GM23338 (cell line): ENCODE measurements around the gene TEKT5. TPM values are rescaled to one million over a fixed set of nuclear protein-coding genes. Genes with fewer than 3 reads are reported as not detected.

ENCODE experiments used
- ATAC-seq: fragments of 200-7000 bp; cut with Tn5 transposase; 3 replicates; pipeline ENCODE4 v1.9.1; 2020
- DNase-seq: peaks from one replicate; pipeline ENCODE4 v3.0.0-alpha.2; 2015; ENCODE audit warnings: low spot score
- H2AFZ ChIP-seq: fragments of 200-600 bp; sonication (generic); 2 replicates; pipeline ENCODE4 v1.8.0; 2016; ENCODE audit warnings: antibody characterized with exemption, mild to moderate bottlenecking, moderate library complexity
- H3F3A ChIP-seq: fragments of 200-600 bp; sonication (generic); replicated peaks from 2 replicates; pipeline ENCODE4 v1.8.0; 2017; ENCODE audit warnings: antibody characterized with exemption, mixed run types, low read depth
- H3K27ac ChIP-seq: fragments of 200-600 bp; sonication (generic); 2 replicates; pipeline ENCODE4 v1.6.1; 2016; ENCODE audit warnings: low read depth
- H3K27me3 ChIP-seq: fragments of 200-600 bp; sonication (generic); 2 replicates; pipeline ENCODE4 v1.8.0; 2016; ENCODE audit warnings: mild to moderate bottlenecking, mixed run types, moderate library complexity; ENCODE audit not compliant: insufficient read depth
- H3K36me3 ChIP-seq: fragments of 200-600 bp; sonication (generic); 2 replicates; pipeline ENCODE4 v1.8.0; 2016; ENCODE audit warnings: mild to moderate bottlenecking; ENCODE audit not compliant: insufficient read depth
- H3K4me1 ChIP-seq: fragments of 200-600 bp; sonication (generic); 2 replicates; pipeline ENCODE4 v1.8.0; 2016; ENCODE audit warnings: mild to moderate bottlenecking, moderate library complexity; ENCODE audit not compliant: insufficient read depth
- H3K4me2 ChIP-seq: fragments of 200-600 bp; sonication (generic); 2 replicates; pipeline ENCODE4 v1.7.1; 2017; ENCODE audit warnings: mixed run types
- H3K4me3 ChIP-seq: fragments of 200-600 bp; sonication (generic); 2 replicates; pipeline ENCODE4 v1.6.1; 2016; ENCODE audit warnings: mixed run types
- H3K79me2 ChIP-seq: fragments of 200-600 bp; sonication (generic); replicated peaks from 2 replicates; pipeline ENCODE4 v1.8.0; 2017; ENCODE audit warnings: mild to moderate bottlenecking; ENCODE audit not compliant: insufficient read depth
- H3K9me2 ChIP-seq: fragments of 200-600 bp; sonication (generic); 2 replicates; pipeline ENCODE4 v1.8.0; 2017; ENCODE audit not compliant: insufficient read depth
- H4K20me1 ChIP-seq: fragments of 200-600 bp; sonication (generic); replicated peaks from 2 replicates; pipeline ENCODE4 v1.8.0; 2017; ENCODE audit warnings: mild to moderate bottlenecking; ENCODE audit not compliant: insufficient read depth
- H3K27ac Mint-ChIP-seq: 2 replicates; pipeline ENCODE4 v1.8.0; 2020; ENCODE audit warnings: inconsistent platforms, mild to moderate bottlenecking, moderate library complexity, mixed read lengths
- H3K27me3 Mint-ChIP-seq: 3 replicates; pipeline ENCODE4 v1.8.0; 2022; ENCODE audit warnings: low read depth, mild to moderate bottlenecking, moderate library complexity, mixed read lengths, inconsistent platforms; ENCODE audit not compliant: insufficient read depth, poor library complexity
- H3K36me3 Mint-ChIP-seq: 3 replicates; pipeline ENCODE4 v1.8.0; 2021; ENCODE audit warnings: low read depth, mild to moderate bottlenecking, inconsistent platforms, moderate library complexity, mixed read lengths
- H3K4me1 Mint-ChIP-seq: 3 replicates; pipeline ENCODE4 v1.8.0; 2020; ENCODE audit warnings: mild to moderate bottlenecking, inconsistent platforms, mixed read lengths
- H3K4me3 Mint-ChIP-seq: 3 replicates; pipeline ENCODE4 v1.8.0; 2021; ENCODE audit warnings: moderate library complexity, mild to moderate bottlenecking, inconsistent platforms, mixed read lengths
- H3K9me3 Mint-ChIP-seq: 3 replicates; pipeline ENCODE4 v1.8.0; 2020; ENCODE audit warnings: moderate library complexity, mild to moderate bottlenecking, inconsistent platforms, mixed read lengths
- EZH2 ChIP-seq: fragments of 200-600 bp; sonication (generic); IDR thresholded peaks from one replicate; pipeline ENCODE4 v1.8.0; 2017; ENCODE audit warnings: antibody characterized with exemption, mild to moderate bottlenecking, low read depth; ENCODE audit not compliant: unreplicated experiment
- STAT1 ChIP-seq: IDR thresholded peaks from one replicate; pipeline ENCODE4 v1.6.1; 2016; ENCODE audit warnings: antibody characterized with exemption; ENCODE audit not compliant: unreplicated experiment
- long read RNA-seq: library from polyadenylated mRNA; unstranded; transcript quantifications from one replicate; pipeline ENCODE4 v2.0.0, GENCODE V29; 2020; ENCODE audit not compliant: unreplicated experiment
- polyA plus RNA-seq: library from polyadenylated mRNA; unstranded; fragments of >200 nt; fragmentation: Nextera tagmentation; extraction: Ambion mirVana; gene quantifications from 2 replicates; pipeline ENCODE4 v1.2.1, GENCODE V29; 2016
- total RNA-seq: library from RNA; depleted of rRNA; stranded (reverse); fragments of >200 nt; shearing (Covaris generic); gene quantifications from 2 replicates; pipeline ENCODE4 v1.2.3, GENCODE V29; 2014; rRNA removed
- TF ChIP-seq, protein P1 (sequence below), 2 experiments: fragments of 200-600 bp in 1 of 2; sonication (generic) in 1 of 2; conservative IDR thresholded peaks; 2 replicates each; pipeline versions ENCODE4 v1.5.1 to v1.6.1; 2016 to 2017; ENCODE audit warnings: antibody characterized with exemption in 2 of 2, low read depth in 2 of 2, mild to moderate bottlenecking in 2 of 2, moderate library complexity in 1 of 2
- TF ChIP-seq, protein P2 (sequence below): IDR thresholded peaks from one replicate; pipeline ENCODE4 v1.6.1; 2018; ENCODE audit warnings: antibody characterized with exemption; ENCODE audit not compliant: unreplicated experiment
- TF ChIP-seq, protein P3 (sequence below): fragments of 250-450 bp; sonication (Bioruptor Pico); IDR thresholded peaks from 2 replicates; pipeline ENCODE4 v1.5.0; 2020; ENCODE audit warnings: mild to moderate bottlenecking, moderate library complexity

Gene TEKT5
- total RNA-seq, result 0.19 and 0.52 TPM in 2 replicates
- not detected in 2 replicates for polyA plus RNA-seq
- long read RNA-seq, result 0 reads

DNA sequence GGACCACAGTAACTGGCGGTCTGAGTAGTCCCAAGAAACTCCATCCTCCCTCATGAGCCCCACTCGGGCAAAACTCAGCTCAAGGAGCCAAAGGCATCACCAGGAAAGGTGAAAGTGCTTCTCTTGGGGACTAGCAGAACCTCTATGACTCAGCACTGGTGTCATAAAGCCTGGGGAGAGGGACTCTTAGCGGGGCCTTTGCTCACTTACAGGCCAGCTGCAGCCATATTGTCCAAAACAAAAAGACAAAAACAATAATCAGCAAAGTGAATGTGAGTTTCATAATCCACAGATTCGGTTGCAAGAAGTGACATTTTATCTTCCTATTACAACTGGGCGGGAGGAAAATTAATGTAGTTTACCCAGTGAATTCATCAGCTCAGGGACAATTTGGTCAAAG, at the start of gene TEKT5:
Gene TEKT5 (minus strand): TSS at position 101 of the 400 bp plus-strand sequence. CDS start 57 bp downstream, at position 44.
- Mint-ChIP-seq H3K4me1 (no peaks in the 10 kb centered on the region; the same call in 2 of the 3 replicates), H3K4me3 (no peak within 1 kb of the TSS), H3K9me3 (peaks cover 11% of the 10 kb centered on the region; the same call in 2 of the 3 replicates), H3K36me3 (no peaks in the 10 kb centered on the region; the same call in 2 of the 3 replicates), H3K27ac (no peak within 1 kb of the TSS), H3K27me3 (no peaks in the 10 kb centered on the region)
- Histone ChIP-seq H3K4me3 (no peak within 1 kb of the TSS), H3K4me2 (no peak within 1 kb of the TSS), H2AFZ (no peak within 1 kb of the TSS), H3F3A (no peaks in the 10 kb centered on the region), H4K20me1 (no peaks in the 10 kb centered on the region), H3K27me3 (no peaks in the 10 kb centered on the region), H3K36me3 (no peaks in the 10 kb centered on the region), H3K4me1 (no peaks in the 10 kb centered on the region), H3K27ac (no peak within 1 kb of the TSS), H3K9me2 (no peaks in the 10 kb centered on the region; the same call in 1 of the 2 replicates), H3K79me2 (no peaks in the 10 kb centered on the region)
- DNase-seq (no peak), ATAC-seq (no peak)
- TF ChIP-seq, protein P1, sequence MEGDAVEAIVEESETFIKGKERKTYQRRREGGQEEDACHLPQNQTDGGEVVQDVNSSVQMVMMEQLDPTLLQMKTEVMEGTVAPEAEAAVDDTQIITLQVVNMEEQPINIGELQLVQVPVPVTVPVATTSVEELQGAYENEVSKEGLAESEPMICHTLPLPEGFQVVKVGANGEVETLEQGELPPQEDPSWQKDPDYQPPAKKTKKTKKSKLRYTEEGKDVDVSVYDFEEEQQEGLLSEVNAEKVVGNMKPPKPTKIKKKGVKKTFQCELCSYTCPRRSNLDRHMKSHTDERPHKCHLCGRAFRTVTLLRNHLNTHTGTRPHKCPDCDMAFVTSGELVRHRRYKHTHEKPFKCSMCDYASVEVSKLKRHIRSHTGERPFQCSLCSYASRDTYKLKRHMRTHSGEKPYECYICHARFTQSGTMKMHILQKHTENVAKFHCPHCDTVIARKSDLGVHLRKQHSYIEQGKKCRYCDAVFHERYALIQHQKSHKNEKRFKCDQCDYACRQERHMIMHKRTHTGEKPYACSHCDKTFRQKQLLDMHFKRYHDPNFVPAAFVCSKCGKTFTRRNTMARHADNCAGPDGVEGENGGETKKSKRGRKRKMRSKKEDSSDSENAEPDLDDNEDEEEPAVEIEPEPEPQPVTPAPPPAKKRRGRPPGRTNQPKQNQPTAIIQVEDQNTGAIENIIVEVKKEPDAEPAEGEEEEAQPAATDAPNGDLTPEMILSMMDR (conservative IDR thresholded peaks at IDR 0.05; ENCODE audit: low read depth in 2 of 2), result no peak
- TF ChIP-seq, protein P2, sequence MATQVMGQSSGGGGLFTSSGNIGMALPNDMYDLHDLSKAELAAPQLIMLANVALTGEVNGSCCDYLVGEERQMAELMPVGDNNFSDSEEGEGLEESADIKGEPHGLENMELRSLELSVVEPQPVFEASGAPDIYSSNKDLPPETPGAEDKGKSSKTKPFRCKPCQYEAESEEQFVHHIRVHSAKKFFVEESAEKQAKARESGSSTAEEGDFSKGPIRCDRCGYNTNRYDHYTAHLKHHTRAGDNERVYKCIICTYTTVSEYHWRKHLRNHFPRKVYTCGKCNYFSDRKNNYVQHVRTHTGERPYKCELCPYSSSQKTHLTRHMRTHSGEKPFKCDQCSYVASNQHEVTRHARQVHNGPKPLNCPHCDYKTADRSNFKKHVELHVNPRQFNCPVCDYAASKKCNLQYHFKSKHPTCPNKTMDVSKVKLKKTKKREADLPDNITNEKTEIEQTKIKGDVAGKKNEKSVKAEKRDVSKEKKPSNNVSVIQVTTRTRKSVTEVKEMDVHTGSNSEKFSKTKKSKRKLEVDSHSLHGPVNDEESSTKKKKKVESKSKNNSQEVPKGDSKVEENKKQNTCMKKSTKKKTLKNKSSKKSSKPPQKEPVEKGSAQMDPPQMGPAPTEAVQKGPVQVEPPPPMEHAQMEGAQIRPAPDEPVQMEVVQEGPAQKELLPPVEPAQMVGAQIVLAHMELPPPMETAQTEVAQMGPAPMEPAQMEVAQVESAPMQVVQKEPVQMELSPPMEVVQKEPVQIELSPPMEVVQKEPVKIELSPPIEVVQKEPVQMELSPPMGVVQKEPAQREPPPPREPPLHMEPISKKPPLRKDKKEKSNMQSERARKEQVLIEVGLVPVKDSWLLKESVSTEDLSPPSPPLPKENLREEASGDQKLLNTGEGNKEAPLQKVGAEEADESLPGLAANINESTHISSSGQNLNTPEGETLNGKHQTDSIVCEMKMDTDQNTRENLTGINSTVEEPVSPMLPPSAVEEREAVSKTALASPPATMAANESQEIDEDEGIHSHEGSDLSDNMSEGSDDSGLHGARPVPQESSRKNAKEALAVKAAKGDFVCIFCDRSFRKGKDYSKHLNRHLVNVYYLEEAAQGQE, result no peak
- TF ChIP-seq, protein P3, sequence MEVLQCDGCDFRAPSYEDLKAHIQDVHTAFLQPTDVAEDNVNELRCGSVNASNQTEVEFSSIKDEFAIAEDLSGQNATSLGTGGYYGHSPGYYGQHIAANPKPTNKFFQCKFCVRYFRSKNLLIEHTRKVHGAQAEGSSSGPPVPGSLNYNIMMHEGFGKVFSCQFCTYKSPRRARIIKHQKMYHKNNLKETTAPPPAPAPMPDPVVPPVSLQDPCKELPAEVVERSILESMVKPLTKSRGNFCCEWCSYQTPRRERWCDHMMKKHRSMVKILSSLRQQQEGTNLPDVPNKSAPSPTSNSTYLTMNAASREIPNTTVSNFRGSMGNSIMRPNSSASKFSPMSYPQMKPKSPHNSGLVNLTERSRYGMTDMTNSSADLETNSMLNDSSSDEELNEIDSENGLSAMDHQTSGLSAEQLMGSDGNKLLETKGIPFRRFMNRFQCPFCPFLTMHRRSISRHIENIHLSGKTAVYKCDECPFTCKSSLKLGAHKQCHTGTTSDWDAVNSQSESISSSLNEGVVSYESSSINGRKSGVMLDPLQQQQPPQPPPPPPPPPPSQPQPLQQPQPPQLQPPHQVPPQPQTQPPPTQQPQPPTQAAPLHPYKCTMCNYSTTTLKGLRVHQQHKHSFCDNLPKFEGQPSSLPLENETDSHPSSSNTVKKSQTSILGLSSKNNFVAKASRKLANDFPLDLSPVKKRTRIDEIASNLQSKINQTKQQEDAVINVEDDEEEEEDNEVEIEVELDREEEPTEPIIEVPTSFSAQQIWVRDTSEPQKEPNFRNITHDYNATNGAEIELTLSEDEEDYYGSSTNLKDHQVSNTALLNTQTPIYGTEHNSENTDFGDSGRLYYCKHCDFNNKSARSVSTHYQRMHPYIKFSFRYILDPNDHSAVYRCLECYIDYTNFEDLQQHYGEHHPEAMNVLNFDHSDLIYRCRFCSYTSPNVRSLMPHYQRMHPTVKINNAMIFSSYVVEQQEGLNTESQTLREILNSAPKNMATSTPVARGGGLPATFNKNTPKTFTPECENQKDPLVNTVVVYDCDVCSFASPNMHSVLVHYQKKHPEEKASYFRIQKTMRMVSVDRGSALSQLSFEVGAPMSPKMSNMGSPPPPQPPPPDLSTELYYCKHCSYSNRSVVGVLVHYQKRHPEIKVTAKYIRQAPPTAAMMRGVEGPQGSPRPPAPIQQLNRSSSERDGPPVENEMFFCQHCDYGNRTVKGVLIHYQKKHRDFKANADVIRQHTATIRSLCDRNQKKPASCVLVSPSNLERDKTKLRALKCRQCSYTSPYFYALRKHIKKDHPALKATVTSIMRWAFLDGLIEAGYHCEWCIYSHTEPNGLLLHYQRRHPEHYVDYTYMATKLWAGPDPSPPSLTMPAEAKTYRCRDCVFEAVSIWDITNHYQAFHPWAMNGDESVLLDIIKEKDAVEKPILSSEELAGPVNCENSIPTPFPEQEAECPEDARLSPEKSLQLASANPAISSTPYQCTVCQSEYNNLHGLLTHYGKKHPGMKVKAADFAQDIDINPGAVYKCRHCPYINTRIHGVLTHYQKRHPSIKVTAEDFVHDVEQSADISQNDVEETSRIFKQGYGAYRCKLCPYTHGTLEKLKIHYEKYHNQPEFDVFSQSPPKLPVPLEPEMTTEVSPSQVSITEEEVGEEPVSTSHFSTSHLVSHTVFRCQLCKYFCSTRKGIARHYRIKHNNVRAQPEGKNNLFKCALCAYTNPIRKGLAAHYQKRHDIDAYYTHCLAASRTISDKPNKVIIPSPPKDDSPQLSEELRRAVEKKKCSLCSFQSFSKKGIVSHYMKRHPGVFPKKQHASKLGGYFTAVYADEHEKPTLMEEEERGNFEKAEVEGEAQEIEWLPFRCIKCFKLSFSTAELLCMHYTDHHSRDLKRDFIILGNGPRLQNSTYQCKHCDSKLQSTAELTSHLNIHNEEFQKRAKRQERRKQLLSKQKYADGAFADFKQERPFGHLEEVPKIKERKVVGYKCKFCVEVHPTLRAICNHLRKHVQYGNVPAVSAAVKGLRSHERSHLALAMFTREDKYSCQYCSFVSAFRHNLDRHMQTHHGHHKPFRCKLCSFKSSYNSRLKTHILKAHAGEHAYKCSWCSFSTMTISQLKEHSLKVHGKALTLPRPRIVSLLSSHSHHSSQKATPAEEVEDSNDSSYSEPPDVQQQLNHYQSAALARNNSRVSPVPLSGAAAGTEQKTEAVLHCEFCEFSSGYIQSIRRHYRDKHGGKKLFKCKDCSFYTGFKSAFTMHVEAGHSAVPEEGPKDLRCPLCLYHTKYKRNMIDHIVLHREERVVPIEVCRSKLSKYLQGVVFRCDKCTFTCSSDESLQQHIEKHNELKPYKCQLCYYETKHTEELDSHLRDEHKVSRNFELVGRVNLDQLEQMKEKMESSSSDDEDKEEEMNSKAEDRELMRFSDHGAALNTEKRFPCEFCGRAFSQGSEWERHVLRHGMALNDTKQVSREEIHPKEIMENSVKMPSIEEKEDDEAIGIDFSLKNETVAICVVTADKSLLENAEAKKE (CRISPR knock-in tag), result no peak
- no peak for TF ChIP-seq EZH2
- no peak for TF ChIP-seq STAT1
